ENCODE results near the gene MGAT4A. TPM values are rescaled to one million over a fixed set of nuclear protein-coding genes. Genes with fewer than 3 reads are reported as not detected.

MGAT4A gene
- total RNA-seq, 1 donor from 2014 or later: 35.8 TPM

DNA sequence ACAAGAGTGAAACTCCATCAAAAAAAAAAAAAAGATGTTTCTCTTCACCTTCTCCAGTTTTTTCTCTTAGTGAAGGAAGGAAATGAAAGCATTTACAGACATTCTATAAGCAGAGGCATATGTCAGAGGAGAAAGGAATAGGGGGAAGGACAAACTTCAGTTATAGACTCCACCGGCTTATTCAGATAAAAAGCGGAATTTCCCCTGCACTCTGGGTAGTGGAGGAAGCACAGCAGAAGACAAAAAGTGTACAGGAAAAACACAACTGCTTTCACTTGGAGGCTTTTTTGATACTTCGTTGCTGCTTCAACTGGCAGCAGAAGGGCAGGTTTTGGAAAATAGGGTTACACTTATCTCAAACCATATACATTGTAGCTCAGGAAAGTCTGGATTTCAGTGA is 3.2 kb upstream of the MGAT4A start:
- TF ChIP-seq CTCF (IDR thresholded peaks at IDR 0.05; ENCODE audit: partially characterized antibody, unreplicated experiment): no peak
- DNase-seq: no peak
- Mint-ChIP-seq H3K9me3 (ENCODE audit: unreplicated experiment) (peaks cover 3% of the 10 kb centered on the region), H3K27ac (ENCODE audit: unreplicated experiment) (no peak overlapping the region), H3K36me3 (ENCODE audit: unreplicated experiment) (peaks cover 6% of the 10 kb centered on the region), H3K4me1 (ENCODE audit: low read depth, unreplicated experiment) (peaks cover 6% of the 10 kb centered on the region), H3K27me3 (ENCODE audit: unreplicated experiment) (peaks cover 9% of the 10 kb centered on the region), H3K4me3 (ENCODE audit: unreplicated experiment) (no peak overlapping the region)

DNA sequence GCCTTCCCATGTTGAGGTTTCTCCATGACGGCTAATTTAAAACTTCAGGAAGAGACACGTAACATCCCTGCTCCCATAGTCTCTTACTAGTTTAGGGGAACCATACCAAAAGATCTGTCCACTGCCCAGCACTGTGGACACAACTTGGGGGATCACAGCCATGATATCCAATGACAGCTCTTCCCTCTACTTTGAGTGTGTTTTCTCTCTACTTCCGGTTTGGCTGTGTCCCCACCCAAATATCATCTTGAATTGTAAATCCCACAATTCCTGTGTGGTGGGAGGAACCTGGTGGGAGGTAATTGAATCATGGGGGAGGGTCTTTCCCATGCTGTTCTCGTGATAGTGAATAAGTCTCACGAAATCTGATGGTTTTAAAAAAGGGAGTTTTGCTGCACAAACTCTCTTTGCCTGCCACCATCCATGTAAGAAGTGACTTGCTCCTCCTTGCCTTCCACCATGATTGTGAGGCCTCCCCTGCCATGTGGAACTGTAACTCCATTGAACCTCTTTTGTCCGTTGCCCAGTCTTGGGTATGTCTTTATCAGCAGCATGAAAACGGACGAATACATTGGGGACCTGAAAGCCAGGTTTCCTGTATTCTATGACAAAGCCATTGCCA is 1.6 kb upstream of the MGAT4A start:
- no peak for DNase-seq
- no peak for TF ChIP-seq CTCF (IDR thresholded peaks at IDR 0.05; ENCODE audit: partially characterized antibody, unreplicated experiment)
- Mint-ChIP-seq H3K27me3 (ENCODE audit: unreplicated experiment) (peaks cover 8% of the 10 kb centered on the region), H3K4me1 (ENCODE audit: low read depth, unreplicated experiment) (peaks cover 9% of the 10 kb centered on the region), H3K36me3 (ENCODE audit: unreplicated experiment) (peaks cover 6% of the 10 kb centered on the region), H3K27ac (ENCODE audit: unreplicated experiment) (no peak overlapping the region), H3K4me3 (ENCODE audit: unreplicated experiment) (peak overlapping the region; percentile 66), H3K9me3 (ENCODE audit: unreplicated experiment) (peaks cover 3% of the 10 kb centered on the region)

DNA sequence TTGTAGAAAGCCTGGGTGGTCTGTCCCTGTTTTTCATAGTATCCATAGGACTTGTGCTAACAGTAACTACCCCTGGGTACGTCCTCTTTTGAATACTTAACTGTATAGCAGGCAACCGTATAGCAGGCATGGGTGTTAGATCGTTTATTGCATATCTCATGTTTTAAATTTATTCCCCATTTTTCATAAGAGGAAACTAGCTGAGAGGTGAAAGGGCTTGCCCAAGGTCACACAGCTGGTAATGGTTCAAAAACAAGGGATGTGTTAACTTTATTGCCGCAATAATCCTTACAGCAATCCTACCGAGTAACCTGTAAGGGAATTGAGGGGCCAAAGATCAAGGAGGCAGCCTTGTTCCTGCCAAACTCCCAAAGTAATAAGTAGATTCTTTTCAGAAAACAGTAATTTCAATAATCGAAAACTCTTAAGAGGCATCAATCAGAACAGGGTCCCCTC is 990 bp upstream of the MGAT4A start:
- Mint-ChIP-seq H3K9me3 (ENCODE audit: unreplicated experiment) (peaks cover 3% of the 10 kb centered on the region), H3K27ac (ENCODE audit: unreplicated experiment) (peak overlapping the region; percentile 79), H3K36me3 (ENCODE audit: unreplicated experiment) (peaks cover 6% of the 10 kb centered on the region), H3K27me3 (ENCODE audit: unreplicated experiment) (peaks cover 8% of the 10 kb centered on the region), H3K4me1 (ENCODE audit: low read depth, unreplicated experiment) (peaks cover 15% of the 10 kb centered on the region), H3K4me3 (ENCODE audit: unreplicated experiment) (peak overlapping the region; percentile 88)
- DNase-seq: no peak
- TF ChIP-seq CTCF (IDR thresholded peaks at IDR 0.05; ENCODE audit: partially characterized antibody, unreplicated experiment): no peak

- no peak overlapping the region for H3K4me3 Mint-ChIP-seq (ENCODE audit: unreplicated experiment)
- H3K9me3 Mint-ChIP-seq (ENCODE audit: unreplicated experiment): peaks cover 3% of the 10 kb centered on the region
- peak; percentile 78 for DNase-seq
- H3K4me1 Mint-ChIP-seq (ENCODE audit: low read depth, unreplicated experiment): peaks cover 22% of the 10 kb centered on the region
- H3K36me3 Mint-ChIP-seq (ENCODE audit: unreplicated experiment): peaks cover 6% of the 10 kb centered on the region
- H3K27ac Mint-ChIP-seq (ENCODE audit: unreplicated experiment): no peak overlapping the region
- TF ChIP-seq CTCF (IDR thresholded peaks at IDR 0.05; ENCODE audit: partially characterized antibody, unreplicated experiment): no peak
- peaks cover 8% of the 10 kb centered on the region for H3K27me3 Mint-ChIP-seq (ENCODE audit: unreplicated experiment)
These were observed 258 bp downstream of the MGAT4A start for GRCh38 chr2:98730707-98731040.

GRCh38 chr2:98730053-98730706 is 752 bp downstream of the MGAT4A start:
- H3K4me3 Mint-ChIP-seq (ENCODE audit: unreplicated experiment): peak overlapping the region; percentile 90
- H3K4me1 Mint-ChIP-seq (ENCODE audit: low read depth, unreplicated experiment): peaks cover 22% of the 10 kb centered on the region
- peak overlapping the region; percentile 78 for H3K27ac Mint-ChIP-seq (ENCODE audit: unreplicated experiment)
- DNase-seq: peak; percentile 62
- H3K9me3 Mint-ChIP-seq (ENCODE audit: unreplicated experiment): peaks cover 3% of the 10 kb centered on the region
- H3K27me3 Mint-ChIP-seq (ENCODE audit: unreplicated experiment): peaks cover 8% of the 10 kb centered on the region
- TF ChIP-seq CTCF (IDR thresholded peaks at IDR 0.05; ENCODE audit: partially characterized antibody, unreplicated experiment): no peak
- peaks cover 6% of the 10 kb centered on the region for H3K36me3 Mint-ChIP-seq (ENCODE audit: unreplicated experiment)

Measured in glutamatergic neuron (in vitro differentiated cells).